ENCODE measurements around the gene TEX13A. TPM values are rescaled to one million over a fixed set of nuclear protein-coding genes. Genes with fewer than 3 reads are reported as not detected.

The TEX13A gene
- total RNA-seq, 4 donors from 2014 or later, result not detected

- no peaks in the 10 kb centered on the region for H3K36me3 ChIP-seq
- ATAC-seq (no peak), DNase-seq (no peak)
- intact Hi-C loops (cut with DNase I; ENCODE audit: low total_unique reads), result no loop called here
- H3K9me3 ChIP-seq, result no peaks in the 10 kb centered on the region
- in situ Hi-C loops (cut with MboI; ENCODE audit: low sequenced_read_pairs in 4 of 4), result no loop called here
- no peaks in the 10 kb centered on the region for H3K27me3 ChIP-seq
- TF ChIP-seq CTCF (IDR thresholded peaks at IDR 0.05 in 4 of 5, conservative IDR thresholded peaks at IDR 0.05 in 1 of 5) (no peak), POLR2A (IDR thresholded peaks at IDR 0.05) (no peak)
- no peak overlapping the region for H3K4me3 ChIP-seq
- no peak overlapping the region for H3K27ac ChIP-seq
- H3K4me1 ChIP-seq, result no peaks in the 10 kb centered on the region
These were observed 766 bp downstream of the TEX13A start for GRCh38 chrX:105219454-105220401.

GRCh38 chrX:105211066-105211575 lies 9.4 kb downstream of the TEX13A start:
- in situ Hi-C loops (cut with MboI; ENCODE audit: low sequenced_read_pairs in 4 of 4), result no loop called here
- no peak for TF ChIP-seq POLR2A (IDR thresholded peaks at IDR 0.05)

GRCh38 chrX:105210258-105210657 lies 10.2 kb downstream of the TEX13A start:
- ATAC-seq (no peak), DNase-seq (no peak)
- no peak overlapping the region for H3K4me3 ChIP-seq
- no peaks in the 10 kb centered on the region for H3K4me1 ChIP-seq
- TF ChIP-seq CTCF (IDR thresholded peaks at IDR 0.05 in 4 of 5, conservative IDR thresholded peaks at IDR 0.05 in 1 of 5), result no peak
- TF ChIP-seq POLR2A (IDR thresholded peaks at IDR 0.05), result no peak
- H3K9me3 ChIP-seq, result no peaks in the 10 kb centered on the region
- H3K27me3 ChIP-seq, result no peaks in the 10 kb centered on the region
- in situ Hi-C loops (cut with MboI; ENCODE audit: low sequenced_read_pairs in 4 of 4) (no loop called here), intact Hi-C loops (cut with DNase I; ENCODE audit: low total_unique reads) (no loop called here)
- H3K27ac ChIP-seq, result no peak overlapping the region
- H3K36me3 ChIP-seq, result no peaks in the 10 kb centered on the region

More at GRCh38 chrX:105211066-105211575, 9.4 kb downstream of the TEX13A start:
- Histone ChIP-seq H3K9me3 (no peaks in the 10 kb centered on the region), H3K4me1 (no peaks in the 10 kb centered on the region), H3K36me3 (no peaks in the 10 kb centered on the region), H3K27me3 (no peaks in the 10 kb centered on the region), H3K27ac (no peak overlapping the region), H3K4me3 (no peak overlapping the region)
- no peak for ATAC-seq
- intact Hi-C loops (cut with DNase I; ENCODE audit: low total_unique reads), result no loop called here
- no peak for DNase-seq

- TF ChIP-seq POLR2A (IDR thresholded peaks at IDR 0.05) (no peak), CTCF (IDR thresholded peaks at IDR 0.05 in 4 of 5, conservative IDR thresholded peaks at IDR 0.05 in 1 of 5) (no peak)
- Histone ChIP-seq H3K4me1 (no peaks in the 10 kb centered on the region), H3K36me3 (no peaks in the 10 kb centered on the region), H3K4me3 (no peak overlapping the region), H3K27me3 (no peaks in the 10 kb centered on the region), H3K9me3 (no peaks in the 10 kb centered on the region), H3K27ac (no peak overlapping the region)
- intact Hi-C loops (cut with DNase I; ENCODE audit: low total_unique reads) (no loop called here), in situ Hi-C loops (cut with MboI; ENCODE audit: low sequenced_read_pairs in 4 of 4) (no loop called here)
- DNase-seq (no peak), ATAC-seq (no peak)
These were observed 11.1 kb downstream of the TEX13A start for GRCh38 chrX:105209406-105209805.

- intact Hi-C loops (cut with DNase I; ENCODE audit: low total_unique reads), result no loop called here
- in situ Hi-C loops (cut with MboI; ENCODE audit: low sequenced_read_pairs in 4 of 4), result no loop called here
- no peaks in the 10 kb centered on the region for H3K9me3 ChIP-seq
These were observed 28.6 kb downstream of the TEX13A start for GRCh38 chrX:105191878-105192277.

More at GRCh38 chrX:105191878-105192277, 28.6 kb downstream of the TEX13A start:
- TF ChIP-seq POLR2A (IDR thresholded peaks at IDR 0.05) (no peak), CTCF (IDR thresholded peaks at IDR 0.05 in 4 of 5, conservative IDR thresholded peaks at IDR 0.05 in 1 of 5) (no peak)
- H3K4me3 ChIP-seq, result no peak overlapping the region
- H3K27me3 ChIP-seq, result no peaks in the 10 kb centered on the region
- H3K4me1 ChIP-seq, result no peaks in the 10 kb centered on the region
- DNase-seq (no peak), ATAC-seq (no peak)
- no peaks in the 10 kb centered on the region for H3K36me3 ChIP-seq
- H3K27ac ChIP-seq, result no peak overlapping the region

All from gastrocnemius medialis (tissue), 4 donors.